Measurements from ENCODE around the gene MUC4.

- TF ChIP-seq CREB5 (CRISPR knock-in tag; IDR thresholded peaks at IDR 0.05; ENCODE audit: low read depth): no peak
- TF ChIP-seq PATZ1 (CRISPR knock-in tag; IDR thresholded peaks at IDR 0.05; ENCODE audit: borderline replicate concordance): no peak
- TF ChIP-seq RARB (CRISPR knock-in tag; IDR thresholded peaks at IDR 0.05): no peak
- TF ChIP-seq ISL1 (CRISPR knock-in tag; IDR thresholded peaks at IDR 0.05): no peak
- TF ChIP-seq OSR1 (CRISPR knock-in tag; IDR thresholded peaks at IDR 0.05): no peak
- TF ChIP-seq ZFP30 (CRISPR knock-in tag; IDR thresholded peaks at IDR 0.05): no peak
- no peak for TF ChIP-seq ZNF8 (CRISPR knock-in tag; IDR thresholded peaks at IDR 0.05)
Observed at GRCh38 chr3:195751560-195751959, 60.2 kb downstream of the MUC4 start.
